Gastrocnemius medialis (tissue), 4 donors: ENCODE data around the gene AXIN1. TPM values are rescaled to one million over a fixed set of nuclear protein-coding genes. Genes with fewer than 3 reads are reported as not detected.

Experiments used
- ATAC-seq, 2 donors: fragments of 150-250 bp; one replicate each; pipeline ENCODE4 v1.9.1; 2016
- DNase-seq, 2 donors: peaks; one replicate each; pipeline ENCODE4 v3.0.0-alpha.2; 2019
- H3K27ac ChIP-seq, 4 donors: fragments of 200-600 bp; sonication (generic); 1 replicate in 1 of 4; 2 replicates in 3 of 4; pipeline ENCODE4 v1.5.1; 2016 to 2018; ENCODE audit warnings: mild to moderate bottlenecking in 2 of 4, moderate library complexity in 1 of 4
- H3K27me3 ChIP-seq, 3 donors: fragments of 200-600 bp; sonication (generic) in 2 of 3; 1 replicate in 1 of 3; 2 replicates in 2 of 3; pipeline versions ENCODE4 v1.5.1 to v1.6.0; 2016 to 2019; ENCODE audit warnings: mild to moderate bottlenecking in 1 of 3, moderate library complexity in 1 of 3
- H3K36me3 ChIP-seq, 2 donors: fragments of 200-600 bp; sonication (generic) in 1 of 2; one replicate each; pipeline ENCODE4 v1.5.1; 2017 to 2018
- H3K4me1 ChIP-seq, 2 donors: fragments of 200-600 bp; sonication (generic) in 1 of 2; one replicate each; pipeline ENCODE4 v1.5.1; 2016 to 2017; ENCODE audit warnings: mild to moderate bottlenecking in 2 of 2
- H3K4me3 ChIP-seq, 4 donors: fragments of 200-600 bp; sonication (generic) in 3 of 4; 1 replicate in 1 of 4; 2 replicates in 3 of 4; pipeline ENCODE4 v1.5.1; 2016 to 2019; ENCODE audit warnings: mild to moderate bottlenecking in 2 of 4
- H3K9me3 ChIP-seq, 3 donors: fragments of 200-600 bp; sonication (generic) in 2 of 3; 1 replicate in 1 of 3; 2 replicates in 2 of 3; pipeline ENCODE4 v1.5.1; 2016 to 2019
- CTCF ChIP-seq, 5 experiments: fragments of 450-650 bp in 3 of 5; fragments of 200-600 bp in 2 of 5; sonication (generic) in 2 of 5; IDR thresholded peaks in 4 of 5; conservative IDR thresholded peaks in 1 of 5; 1 replicate in 4 of 5; 2 replicates in 1 of 5; pipeline ENCODE4 v1.5.1; 2016 to 2019; ENCODE audit warnings: antibody characterized with exemption in 5 of 5, mild to moderate bottlenecking in 3 of 5, moderate library complexity in 3 of 5
- POLR2A ChIP-seq, 2 donors: fragments of 450-650 bp; IDR thresholded peaks; one replicate each; pipeline ENCODE4 v1.6.1; 2017; ENCODE audit warnings: antibody characterized with exemption in 2 of 2, mild to moderate bottlenecking in 2 of 2, moderate library complexity in 2 of 2
- in situ Hi-C, 4 donors: fragments of 200-750 bp; cut with MboI; loops; one replicate each; pipeline versions ENCODE4 v1.15.0 to v1.8.0; 2017; ENCODE audit warnings: low sequenced_read_pairs in 4 of 4
- intact Hi-C: fragments of 100-400 bp; cut with DNase I; formaldehyde crosslinking; loops from one replicate; pipeline ENCODE4 v1.15.1; 2023; ENCODE audit warnings: low total_unique reads
- total RNA-seq, 4 donors: library from RNA; depleted of rRNA; stranded (reverse); fragments of >200 nt; gene quantifications; one replicate each; pipeline versions ENCODE4 v1.1.0 to v1.2.3, GENCODE V29; 2016

The AXIN1 gene
- total RNA-seq, 4 donors from 2014 or later = 27.1 to 41.9 (median 32.7) TPM

DNA sequence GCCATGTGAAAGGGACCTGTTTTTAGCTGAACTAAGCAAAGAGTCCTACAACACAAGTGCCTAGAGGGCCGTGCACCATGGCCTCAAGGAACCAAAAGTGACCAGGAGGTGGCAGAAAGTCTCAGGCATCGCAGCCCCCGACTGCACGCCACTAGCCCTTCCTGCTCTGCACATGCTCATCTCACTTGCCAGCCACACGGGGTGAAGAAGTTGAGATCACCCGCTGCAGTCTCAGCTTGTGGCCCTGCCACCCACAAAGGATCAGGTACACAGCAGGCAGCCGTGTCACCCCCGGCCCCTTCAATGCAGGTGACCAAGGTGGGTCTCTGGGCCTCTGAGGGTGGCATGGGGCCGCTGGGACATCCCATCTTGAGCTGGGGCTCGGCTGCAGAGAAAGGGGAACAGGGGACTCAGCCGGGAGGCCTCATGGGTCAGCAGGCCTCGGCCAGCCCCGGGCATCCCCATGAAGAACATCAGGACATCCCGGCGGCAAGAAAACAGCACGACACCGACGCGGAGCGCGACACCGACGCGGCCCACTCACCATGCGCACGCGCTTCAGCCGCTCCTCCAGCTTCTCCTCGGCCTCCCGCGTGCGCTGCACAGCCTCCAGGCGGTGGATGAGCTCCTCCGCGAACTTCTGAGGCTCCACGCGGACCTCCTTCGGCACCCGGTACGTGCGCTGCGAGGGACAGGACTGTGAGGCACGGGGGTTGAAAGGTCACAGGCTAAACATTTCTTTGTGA is 48.6 kb downstream of the AXIN1 start:
- TF ChIP-seq CTCF (IDR thresholded peaks at IDR 0.05 in 4 of 5, conservative IDR thresholded peaks at IDR 0.05 in 1 of 5) = no peak
- no peak for TF ChIP-seq POLR2A (IDR thresholded peaks at IDR 0.05)
- intact Hi-C loops (no loop called here), in situ Hi-C loops (no loop called here)
- Histone ChIP-seq H3K4me1 (no peaks in the 10 kb centered on the region), H3K9me3 (no peaks in the 10 kb centered on the region), H3K4me3 (no peak overlapping the region), H3K36me3 (peaks cover 0 to 26% of the 10 kb centered on the region in 2 donors), H3K27me3 (no peaks in the 10 kb centered on the region), H3K27ac (no peak overlapping the region)
- no peak for ATAC-seq
- DNase-seq = no peak

- H3K36me3 ChIP-seq = peaks cover 0 to 27% of the 10 kb centered on the region in 2 donors
- in situ Hi-C loops (no loop called here), intact Hi-C loops (no loop called here)
Measured at GRCh38 chr16:301950-302349, 50.6 kb downstream of the AXIN1 start.

GRCh38 chr16:301235-301634 is 51.3 kb downstream of the AXIN1 start:
- intact Hi-C loops (no loop called here), in situ Hi-C loops (no loop called here)
- H3K4me3 ChIP-seq = no peak overlapping the region
- no peaks in the 10 kb centered on the region for H3K4me1 ChIP-seq
- no peaks in the 10 kb centered on the region for H3K9me3 ChIP-seq
- no peaks in the 10 kb centered on the region for H3K27me3 ChIP-seq
- TF ChIP-seq CTCF (IDR thresholded peaks at IDR 0.05 in 4 of 5, conservative IDR thresholded peaks at IDR 0.05 in 1 of 5) = no peak
- no peak for TF ChIP-seq POLR2A (IDR thresholded peaks at IDR 0.05)
- ATAC-seq (no peak), DNase-seq (no peak)
- H3K36me3 ChIP-seq = peaks cover 0 to 35% of the 10 kb centered on the region in 2 donors
- H3K27ac ChIP-seq = no peak overlapping the region

More at GRCh38 chr16:301950-302349, 50.6 kb downstream of the AXIN1 start:
- Histone ChIP-seq H3K4me1 (no peaks in the 10 kb centered on the region), H3K27me3 (no peaks in the 10 kb centered on the region), H3K9me3 (no peaks in the 10 kb centered on the region), H3K27ac (no peak overlapping the region), H3K4me3 (no peak overlapping the region)
- ATAC-seq (no peak), DNase-seq (no peak)
- no peak for TF ChIP-seq CTCF (IDR thresholded peaks at IDR 0.05 in 4 of 5, conservative IDR thresholded peaks at IDR 0.05 in 1 of 5)
- no peak for TF ChIP-seq POLR2A (IDR thresholded peaks at IDR 0.05)

GRCh38 chr16:297832-298231 is 54.7 kb downstream of the AXIN1 start:
- Histone ChIP-seq H3K27ac (no peak overlapping the region), H3K9me3 (no peaks in the 10 kb centered on the region), H3K27me3 (no peaks in the 10 kb centered on the region), H3K4me1 (no peaks in the 10 kb centered on the region), H3K36me3 (peaks cover 0 to 31% of the 10 kb centered on the region in 2 donors), H3K4me3 (no peak overlapping the region)
- TF ChIP-seq POLR2A (IDR thresholded peaks at IDR 0.05) (no peak), CTCF (IDR thresholded peaks at IDR 0.05 in 4 of 5, conservative IDR thresholded peaks at IDR 0.05 in 1 of 5) (no peak)
- intact Hi-C loops (no loop called here), in situ Hi-C loops (no loop called here)
- ATAC-seq (no peak), DNase-seq (no peak)
